ENCODE measurements around the gene MOB3B. TPM values are rescaled to one million over a fixed set of nuclear protein-coding genes. Genes with fewer than 3 reads are reported as not detected.

The MOB3B gene
- polyA plus RNA-seq, 1 of the 3 experiments (the other 2 are of a cell fraction), result 0.90 TPM

DNA sequence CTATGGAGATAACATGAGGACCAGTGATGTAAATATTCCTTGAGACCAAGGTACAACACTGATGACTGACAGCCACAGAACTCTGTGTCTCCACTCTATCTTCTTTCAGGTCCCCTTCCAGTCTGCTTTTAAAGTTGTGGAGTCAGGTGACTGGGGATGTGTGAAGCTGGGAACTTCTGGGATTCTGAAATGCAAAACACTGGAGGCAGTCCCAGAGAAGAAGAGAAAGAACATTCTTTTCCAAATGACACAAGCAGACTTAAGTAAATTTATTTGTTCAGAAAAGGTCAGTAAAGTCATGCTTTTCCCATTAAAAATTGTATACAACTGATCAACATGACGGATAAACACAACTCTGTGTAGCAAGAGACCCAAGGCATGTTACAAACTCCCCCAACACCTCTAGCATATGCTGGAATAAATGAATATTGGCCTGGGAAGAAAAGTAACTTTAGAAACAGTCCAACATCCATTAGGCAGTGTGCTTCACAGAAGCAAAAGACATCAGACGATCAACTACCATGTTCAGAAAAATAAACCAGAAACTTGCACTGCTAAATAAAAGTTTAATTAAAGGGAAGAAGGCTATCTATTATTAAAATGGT lies 98.0 kb downstream of the MOB3B start:
- POLR2A ChIA-PET, result no interaction called here

DNA sequence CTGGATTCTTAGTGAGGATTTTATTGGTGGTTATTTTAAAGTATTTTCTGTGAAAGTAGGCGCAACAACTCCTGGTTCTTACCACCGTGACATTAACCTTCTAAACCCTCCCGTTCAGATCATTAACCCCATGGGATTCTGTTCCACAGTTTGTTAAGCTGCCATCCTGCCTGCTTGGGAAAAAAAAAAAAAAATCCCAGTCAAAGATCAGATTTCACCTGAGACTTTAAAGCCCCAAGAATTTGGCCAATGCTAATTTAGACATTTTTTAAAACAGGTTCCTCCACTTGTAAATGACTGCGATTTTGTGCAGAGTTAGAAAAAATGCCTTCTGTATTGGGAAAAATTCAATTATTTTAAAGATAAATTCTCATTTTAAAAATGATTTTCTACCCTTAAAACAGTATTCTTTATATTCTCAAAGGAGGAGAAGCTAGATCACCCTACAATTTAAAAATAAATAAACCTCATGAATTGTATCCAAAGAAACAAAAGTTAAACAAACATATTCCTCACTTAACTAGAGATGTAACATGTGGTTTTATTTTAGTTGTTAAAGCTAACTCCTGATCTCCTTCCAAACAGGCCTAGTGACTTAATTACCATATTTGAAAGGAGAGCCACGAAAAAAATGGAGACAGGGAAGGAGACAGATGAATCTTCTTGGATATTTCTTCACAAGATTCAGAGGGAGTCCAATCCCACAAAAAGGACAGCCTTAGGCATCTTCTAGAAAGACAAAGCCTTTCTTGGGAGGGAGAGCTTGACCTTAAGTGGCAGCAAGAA lies 98.7 kb downstream of the MOB3B start:
- Histone ChIP-seq H3K4me3 (ENCODE audit: low read depth in 2 of 2, low read length in 1 of 2) (no peak overlapping the region), H3K4me2 (no peak overlapping the region), H3F3A (replicated peaks; ENCODE audit: insufficient read depth) (peaks cover 7% of the 10 kb centered on the region), H2AFZ (ENCODE audit: low read depth) (no peak overlapping the region), H3K27me3 (ENCODE audit: insufficient read depth) (no peaks in the 10 kb centered on the region), H3K9ac (no peak overlapping the region), H3K79me2 (ENCODE audit: insufficient read depth) (no peaks in the 10 kb centered on the region), H3K4me1 (ENCODE audit: control insufficient read depth in 1 of 2, insufficient read depth in 2 of 2, low read depth in 1 of 2, low read length in 1 of 2) (peaks cover 16 to 18% of the 10 kb centered on the region in 2 experiments; a peak in 3 of 4 replicates), H3K9me2 (no peaks in the 10 kb centered on the region), H3K9me3 (no peaks in the 10 kb centered on the region), H3K36me3 (replicated peaks in 1 of 2; ENCODE audit: control insufficient read depth in 1 of 2, insufficient read depth in 2 of 2, low read length in 1 of 2) (no peaks in the 10 kb centered on the region), H4K20me1 (ENCODE audit: insufficient read depth) (no peaks in the 10 kb centered on the region), H3K27ac (ENCODE audit: low read depth in 2 of 2, low read length in 1 of 2) (no peak overlapping the region)
- no peak for DNase-seq
- no peak for TF ChIP-seq TEAD4 (IDR thresholded peaks at IDR 0.05; ENCODE audit: borderline replicate concordance, insufficient read depth)
- TF ChIP-seq RXRA (IDR thresholded peaks at IDR 0.05; ENCODE audit: borderline replicate concordance, low read depth), result no peak
- TF ChIP-seq RAD21 (IDR thresholded peaks at IDR 0.05; ENCODE audit: low read length), result no peak
- TF ChIP-seq NRF1 (IDR thresholded peaks at IDR 0.05; ENCODE audit: low read depth, low read length), result no peak
- TF ChIP-seq, protein P1, sequence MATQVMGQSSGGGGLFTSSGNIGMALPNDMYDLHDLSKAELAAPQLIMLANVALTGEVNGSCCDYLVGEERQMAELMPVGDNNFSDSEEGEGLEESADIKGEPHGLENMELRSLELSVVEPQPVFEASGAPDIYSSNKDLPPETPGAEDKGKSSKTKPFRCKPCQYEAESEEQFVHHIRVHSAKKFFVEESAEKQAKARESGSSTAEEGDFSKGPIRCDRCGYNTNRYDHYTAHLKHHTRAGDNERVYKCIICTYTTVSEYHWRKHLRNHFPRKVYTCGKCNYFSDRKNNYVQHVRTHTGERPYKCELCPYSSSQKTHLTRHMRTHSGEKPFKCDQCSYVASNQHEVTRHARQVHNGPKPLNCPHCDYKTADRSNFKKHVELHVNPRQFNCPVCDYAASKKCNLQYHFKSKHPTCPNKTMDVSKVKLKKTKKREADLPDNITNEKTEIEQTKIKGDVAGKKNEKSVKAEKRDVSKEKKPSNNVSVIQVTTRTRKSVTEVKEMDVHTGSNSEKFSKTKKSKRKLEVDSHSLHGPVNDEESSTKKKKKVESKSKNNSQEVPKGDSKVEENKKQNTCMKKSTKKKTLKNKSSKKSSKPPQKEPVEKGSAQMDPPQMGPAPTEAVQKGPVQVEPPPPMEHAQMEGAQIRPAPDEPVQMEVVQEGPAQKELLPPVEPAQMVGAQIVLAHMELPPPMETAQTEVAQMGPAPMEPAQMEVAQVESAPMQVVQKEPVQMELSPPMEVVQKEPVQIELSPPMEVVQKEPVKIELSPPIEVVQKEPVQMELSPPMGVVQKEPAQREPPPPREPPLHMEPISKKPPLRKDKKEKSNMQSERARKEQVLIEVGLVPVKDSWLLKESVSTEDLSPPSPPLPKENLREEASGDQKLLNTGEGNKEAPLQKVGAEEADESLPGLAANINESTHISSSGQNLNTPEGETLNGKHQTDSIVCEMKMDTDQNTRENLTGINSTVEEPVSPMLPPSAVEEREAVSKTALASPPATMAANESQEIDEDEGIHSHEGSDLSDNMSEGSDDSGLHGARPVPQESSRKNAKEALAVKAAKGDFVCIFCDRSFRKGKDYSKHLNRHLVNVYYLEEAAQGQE (IDR thresholded peaks at IDR 0.05; ENCODE audit: low read depth, low read length), result no peak
- ChIA-PET CTCF (interaction anchor here (1.2 kb wide), 1 partner anchor 29 kb away, joined by 3 read pairs; no protein-coding TSS in a partner anchor), POLR2A (no interaction called here)
- WGBS (ENCODE audit: low lambda C conversion rate), result 74% methylated on average over 5 of the region's 5 CpGs

More for the DNA sequence above, 98.0 kb downstream of the MOB3B start:
- no peak for DNase-seq
- H3K4me1 ChIP-seq (ENCODE audit: control insufficient read depth in 1 of 2, insufficient read depth in 2 of 2, low read depth in 1 of 2, low read length in 1 of 2), result peaks cover 12 to 14% of the 10 kb centered on the region in 2 experiments; a peak in 3 of 4 replicates
- H3K4me2 ChIP-seq, result no peak overlapping the region
- no peak overlapping the region for H2AFZ ChIP-seq (ENCODE audit: low read depth)
- H3K27me3 ChIP-seq (ENCODE audit: insufficient read depth), result no peaks in the 10 kb centered on the region
- WGBS (ENCODE audit: low lambda C conversion rate), result 97% methylated on average over 2 of the region's 2 CpGs
- CTCF ChIA-PET, result interaction anchor here (1.4 to 1.6 kb wide), 2 partner anchors 10 to 11 kb away, joined by 3 to 4 read pairs; no protein-coding TSS in a partner anchor
- H3K9me2 ChIP-seq, result no peaks in the 10 kb centered on the region
- no peak overlapping the region for H3K27ac ChIP-seq (ENCODE audit: low read depth in 2 of 2, low read length in 1 of 2)
- no peak overlapping the region for H3K4me3 ChIP-seq (ENCODE audit: low read depth in 2 of 2, low read length in 1 of 2)
- H3F3A ChIP-seq (replicated peaks; ENCODE audit: insufficient read depth), result peaks cover 7% of the 10 kb centered on the region
- TF ChIP-seq NRF1 (IDR thresholded peaks at IDR 0.05; ENCODE audit: low read depth, low read length) (no peak), RAD21 (IDR thresholded peaks at IDR 0.05; ENCODE audit: low read length) (no peak), FOXM1 (IDR thresholded peaks at IDR 0.05; ENCODE audit: low read depth) (no peak), GABPA (IDR thresholded peaks at IDR 0.05; ENCODE audit: low read depth) (no peak), RXRA (IDR thresholded peaks at IDR 0.05; ENCODE audit: borderline replicate concordance, low read depth) (no peak), RFX5 (IDR thresholded peaks at IDR 0.05; ENCODE audit: low read length) (no peak), TEAD4 (IDR thresholded peaks at IDR 0.05; ENCODE audit: borderline replicate concordance, insufficient read depth) (no peak), SIN3A (IDR thresholded peaks at IDR 0.05; ENCODE audit: borderline replicate concordance, low read depth, low read length) (no peak), FOXJ3 (CRISPR knock-in tag; IDR thresholded peaks at IDR 0.05) (no peak)
- TF ChIP-seq, protein P2, sequence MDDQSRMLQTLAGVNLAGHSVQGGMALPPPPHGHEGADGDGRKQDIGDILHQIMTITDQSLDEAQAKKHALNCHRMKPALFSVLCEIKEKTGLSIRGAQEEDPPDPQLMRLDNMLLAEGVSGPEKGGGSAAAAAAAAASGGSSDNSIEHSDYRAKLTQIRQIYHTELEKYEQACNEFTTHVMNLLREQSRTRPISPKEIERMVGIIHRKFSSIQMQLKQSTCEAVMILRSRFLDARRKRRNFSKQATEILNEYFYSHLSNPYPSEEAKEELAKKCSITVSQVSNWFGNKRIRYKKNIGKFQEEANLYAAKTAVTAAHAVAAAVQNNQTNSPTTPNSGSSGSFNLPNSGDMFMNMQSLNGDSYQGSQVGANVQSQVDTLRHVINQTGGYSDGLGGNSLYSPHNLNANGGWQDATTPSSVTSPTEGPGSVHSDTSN (IDR thresholded peaks at IDR 0.05), result no peak
- H3K36me3 ChIP-seq (replicated peaks in 1 of 2; ENCODE audit: control insufficient read depth in 1 of 2, insufficient read depth in 2 of 2, low read length in 1 of 2), result no peaks in the 10 kb centered on the region
- H3K9me3 ChIP-seq, result no peaks in the 10 kb centered on the region
- H3K79me2 ChIP-seq (ENCODE audit: insufficient read depth), result no peaks in the 10 kb centered on the region
- no peak overlapping the region for H3K9ac ChIP-seq
- no peaks in the 10 kb centered on the region for H4K20me1 ChIP-seq (ENCODE audit: insufficient read depth)
